Measurements from ENCODE around the gene SLC20A1. TPM values are rescaled to one million over a fixed set of nuclear protein-coding genes. Genes with fewer than 3 reads are reported as not detected.
"Not testable (repeated sequence)": the region's sequence is repeated elsewhere in the genome, so short reads cannot be mapped to it uniquely, and the experiment has no call there.

The SLC20A1 gene
- total RNA-seq, 1 donor from 2014 or later, result 36.6 TPM

DNA sequence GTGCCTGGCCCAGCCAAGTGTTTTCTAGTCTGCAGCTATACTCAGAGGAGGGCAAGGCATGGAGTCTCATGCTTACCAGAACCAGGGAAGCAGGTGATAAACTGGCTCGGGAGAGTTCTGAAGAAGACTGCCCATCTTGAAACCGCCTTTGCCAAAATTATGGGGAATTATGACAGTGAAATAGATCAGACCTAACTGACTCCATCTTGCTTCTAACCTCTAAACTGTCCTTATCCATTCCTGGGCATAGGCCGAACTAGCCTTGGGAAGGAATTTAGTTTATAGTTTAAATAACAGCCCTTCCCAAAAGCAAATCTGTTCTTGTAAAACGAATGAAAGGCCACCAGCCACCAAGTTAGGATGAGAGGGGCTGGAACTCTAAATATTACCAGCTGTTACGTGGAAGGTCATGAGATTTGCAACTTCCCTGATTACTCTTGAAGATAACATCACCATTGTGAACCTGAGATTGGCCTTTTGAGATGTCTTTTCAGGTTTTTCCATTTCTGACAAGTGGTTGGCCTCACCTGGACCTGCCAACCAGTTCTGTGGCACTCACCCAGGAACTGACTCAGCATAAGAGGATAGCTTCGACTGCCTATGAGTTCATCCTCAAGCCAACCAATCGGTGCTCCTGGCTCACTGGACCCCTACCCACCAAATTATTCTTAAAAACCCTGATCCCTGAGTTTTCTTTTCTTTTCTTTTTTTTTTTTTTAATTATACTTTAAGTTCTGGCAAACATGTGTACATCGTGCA, 37.9 kb upstream of the SLC20A1 start:
- TF ChIP-seq POLR2A (IDR thresholded peaks at IDR 0.05) (no peak), POLR2AphosphoS5 (IDR thresholded peaks at IDR 0.05; ENCODE audit: insufficient read depth in 1 of 2, low read depth in 1 of 2) (no peak)
- TF ChIP-seq, protein P1, sequence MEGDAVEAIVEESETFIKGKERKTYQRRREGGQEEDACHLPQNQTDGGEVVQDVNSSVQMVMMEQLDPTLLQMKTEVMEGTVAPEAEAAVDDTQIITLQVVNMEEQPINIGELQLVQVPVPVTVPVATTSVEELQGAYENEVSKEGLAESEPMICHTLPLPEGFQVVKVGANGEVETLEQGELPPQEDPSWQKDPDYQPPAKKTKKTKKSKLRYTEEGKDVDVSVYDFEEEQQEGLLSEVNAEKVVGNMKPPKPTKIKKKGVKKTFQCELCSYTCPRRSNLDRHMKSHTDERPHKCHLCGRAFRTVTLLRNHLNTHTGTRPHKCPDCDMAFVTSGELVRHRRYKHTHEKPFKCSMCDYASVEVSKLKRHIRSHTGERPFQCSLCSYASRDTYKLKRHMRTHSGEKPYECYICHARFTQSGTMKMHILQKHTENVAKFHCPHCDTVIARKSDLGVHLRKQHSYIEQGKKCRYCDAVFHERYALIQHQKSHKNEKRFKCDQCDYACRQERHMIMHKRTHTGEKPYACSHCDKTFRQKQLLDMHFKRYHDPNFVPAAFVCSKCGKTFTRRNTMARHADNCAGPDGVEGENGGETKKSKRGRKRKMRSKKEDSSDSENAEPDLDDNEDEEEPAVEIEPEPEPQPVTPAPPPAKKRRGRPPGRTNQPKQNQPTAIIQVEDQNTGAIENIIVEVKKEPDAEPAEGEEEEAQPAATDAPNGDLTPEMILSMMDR (IDR thresholded peaks at IDR 0.05), result no peak
- H3K4me1 ChIP-seq, result no peaks in the 10 kb centered on the region
- no peak for DNase-seq (ENCODE audit: extremely low spot score in 2 of 2)
- H3K36me3 ChIP-seq, result no peaks in the 10 kb centered on the region
- intact Hi-C loops (cut with DNase I), result no loop called here
- H3K4me3 ChIP-seq, result no peak overlapping the region
- H3K27ac ChIP-seq, result no peak overlapping the region
- no peaks in the 10 kb centered on the region for H3K27me3 ChIP-seq
- no peaks in the 10 kb centered on the region for H3K9me3 ChIP-seq

DNA sequence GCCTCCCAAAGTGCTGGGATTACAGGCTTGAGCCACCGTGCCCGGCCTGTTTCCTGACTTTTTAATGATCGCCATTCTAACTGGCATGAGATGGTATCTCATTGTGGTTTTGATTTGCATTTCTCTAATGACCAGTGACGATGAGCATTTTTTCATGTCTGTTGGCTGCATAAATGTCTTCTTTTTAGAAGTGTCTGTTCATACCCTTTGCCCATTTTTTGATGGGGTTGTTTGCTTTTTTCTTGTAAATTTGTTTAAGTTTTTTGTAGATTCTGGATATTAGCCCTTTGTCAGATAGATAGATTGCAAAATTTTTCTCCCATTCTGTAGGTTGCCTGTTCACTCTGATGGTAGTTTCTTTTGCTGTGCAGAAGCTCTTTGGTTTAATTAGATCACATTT, 36.4 kb upstream of the SLC20A1 start:
- H3K27me3 ChIP-seq; H3K4me3 ChIP-seq; intact Hi-C loops (cut with DNase I); H3K27ac ChIP-seq; H3K9me3 ChIP-seq; H3K4me1 ChIP-seq; H3K36me3 ChIP-seq; DNase-seq (ENCODE audit: extremely low spot score in 2 of 2): not testable (repeated sequence)

DNA sequence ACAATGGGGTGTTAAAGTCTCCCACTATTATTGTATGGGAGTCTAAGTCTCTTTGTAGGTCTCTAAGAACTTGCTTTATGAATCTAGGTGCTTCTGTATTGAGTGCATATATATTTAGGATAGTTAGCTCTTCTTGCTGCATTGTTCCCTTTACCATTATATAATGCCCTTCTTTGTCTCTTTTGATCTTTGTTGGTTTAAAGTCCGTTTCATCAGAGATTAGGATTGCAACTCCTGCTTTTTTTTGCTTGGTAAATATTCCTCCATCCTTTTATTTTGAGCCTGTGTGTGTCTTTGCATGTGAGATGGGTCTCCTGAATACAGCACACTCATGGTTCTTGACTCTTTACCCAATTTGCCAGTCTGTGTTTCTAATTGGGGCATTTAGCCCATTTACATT, 33.5 kb upstream of the SLC20A1 start:
- H3K4me3 ChIP-seq; H3K4me1 ChIP-seq; H3K36me3 ChIP-seq; intact Hi-C loops (cut with DNase I); DNase-seq (ENCODE audit: extremely low spot score in 2 of 2); H3K27me3 ChIP-seq; H3K9me3 ChIP-seq; H3K27ac ChIP-seq: not testable (repeated sequence)

DNA sequence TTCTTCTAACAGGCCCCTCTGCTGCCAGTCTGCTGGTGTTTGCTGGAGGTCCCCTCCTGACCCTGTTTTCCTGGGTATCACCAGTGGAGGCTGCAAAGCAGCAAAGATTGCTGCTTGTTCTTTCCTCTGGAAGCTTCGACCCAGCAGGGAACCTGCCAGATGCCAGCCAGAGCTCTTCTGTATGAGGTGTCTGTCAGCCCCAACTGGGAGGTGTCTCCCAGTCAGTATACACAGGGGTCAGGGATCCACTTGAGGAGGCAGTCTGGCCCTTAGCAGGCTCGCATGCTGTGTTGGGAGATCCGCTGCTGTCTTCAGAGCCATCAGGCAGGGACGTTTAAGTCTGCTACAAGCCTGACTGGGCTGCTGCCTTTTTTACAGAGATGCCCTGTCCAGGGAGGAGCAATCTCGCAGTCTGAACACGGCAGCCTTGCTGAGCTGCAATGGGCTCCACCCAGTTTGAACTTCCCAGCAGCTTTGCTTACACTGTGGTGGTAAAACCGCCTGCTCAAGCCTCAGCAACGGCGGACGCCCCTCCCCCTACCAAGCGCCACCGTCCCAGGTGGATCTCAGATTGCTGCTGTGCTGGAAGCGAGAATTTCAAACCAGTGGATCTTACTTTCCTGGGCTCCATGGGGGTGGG, 31.4 kb upstream of the SLC20A1 start:
- no peaks in the 10 kb centered on the region for H3K36me3 ChIP-seq
- H3K4me1 ChIP-seq, result no peaks in the 10 kb centered on the region
- intact Hi-C loops (cut with DNase I), result no loop called here
- no peak overlapping the region for H3K4me3 ChIP-seq
- no peaks in the 10 kb centered on the region for H3K27me3 ChIP-seq
- no peaks in the 10 kb centered on the region for H3K9me3 ChIP-seq
- no peak for DNase-seq (ENCODE audit: extremely low spot score in 2 of 2)
- no peak for TF ChIP-seq POLR2AphosphoS5 (IDR thresholded peaks at IDR 0.05; ENCODE audit: insufficient read depth in 1 of 2, low read depth in 1 of 2)
- TF ChIP-seq, protein P1 (IDR thresholded peaks at IDR 0.05), result no peak
- TF ChIP-seq POLR2A (IDR thresholded peaks at IDR 0.05), result no peak
- no peak overlapping the region for H3K27ac ChIP-seq

DNA sequence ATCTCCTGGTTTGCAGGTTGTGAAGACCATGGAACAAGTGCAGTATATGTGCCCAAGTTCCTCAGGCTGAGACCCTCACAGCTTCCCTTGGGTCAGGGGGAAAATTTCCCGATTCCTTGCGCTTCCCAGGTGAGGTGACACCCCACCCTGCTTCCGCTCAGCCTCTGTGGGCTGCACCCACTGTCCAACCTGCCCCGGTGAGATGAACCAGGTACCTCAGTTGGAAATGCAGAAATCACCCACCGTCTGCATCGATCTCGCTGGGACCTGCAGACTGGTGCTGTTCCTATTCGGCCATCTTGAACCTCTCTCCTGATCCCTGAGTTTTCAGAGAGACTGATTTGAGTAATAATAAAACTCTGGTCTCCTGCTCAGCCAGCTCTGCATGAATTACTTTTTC, 30.7 kb upstream of the SLC20A1 start:
- intact Hi-C loops (cut with DNase I), result no loop called here
- Histone ChIP-seq H3K27ac (no peak overlapping the region), H3K4me1 (no peaks in the 10 kb centered on the region), H3K9me3 (no peaks in the 10 kb centered on the region), H3K4me3 (no peak overlapping the region), H3K27me3 (no peaks in the 10 kb centered on the region), H3K36me3 (no peaks in the 10 kb centered on the region)
- no peak for DNase-seq (ENCODE audit: extremely low spot score in 2 of 2)
- TF ChIP-seq POLR2A (IDR thresholded peaks at IDR 0.05) (no peak), POLR2AphosphoS5 (IDR thresholded peaks at IDR 0.05; ENCODE audit: insufficient read depth in 1 of 2, low read depth in 1 of 2) (no peak)
- TF ChIP-seq, protein P1 (IDR thresholded peaks at IDR 0.05), result no peak

DNA sequence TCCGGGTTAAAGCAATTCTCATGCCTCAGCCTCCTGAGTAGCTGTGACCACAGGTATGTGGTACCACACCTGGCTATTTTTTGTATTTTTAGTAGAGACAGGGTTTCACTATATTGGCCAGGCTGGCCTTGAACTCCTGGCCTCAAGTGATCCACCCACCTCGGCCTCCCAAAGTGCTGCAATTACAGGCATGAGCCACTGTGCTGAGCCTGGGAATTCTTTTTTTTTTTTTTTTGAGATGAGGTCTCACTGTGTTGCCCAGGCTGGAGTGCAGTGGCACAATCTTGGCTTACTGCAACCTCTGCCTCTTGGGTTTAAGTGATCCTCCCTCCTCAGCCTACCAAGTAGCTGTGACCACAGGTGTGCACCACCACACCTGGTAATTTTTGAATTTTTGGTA, 29.9 kb upstream of the SLC20A1 start:
- H3K27me3 ChIP-seq; H3K9me3 ChIP-seq; H3K4me1 ChIP-seq; DNase-seq (ENCODE audit: extremely low spot score in 2 of 2); H3K4me3 ChIP-seq; intact Hi-C loops (cut with DNase I); H3K36me3 ChIP-seq; H3K27ac ChIP-seq: not testable (repeated sequence)

Measured in vagina (tissue), 2 donors.